ENCODE measurements around the gene MIXL1.

DNA sequence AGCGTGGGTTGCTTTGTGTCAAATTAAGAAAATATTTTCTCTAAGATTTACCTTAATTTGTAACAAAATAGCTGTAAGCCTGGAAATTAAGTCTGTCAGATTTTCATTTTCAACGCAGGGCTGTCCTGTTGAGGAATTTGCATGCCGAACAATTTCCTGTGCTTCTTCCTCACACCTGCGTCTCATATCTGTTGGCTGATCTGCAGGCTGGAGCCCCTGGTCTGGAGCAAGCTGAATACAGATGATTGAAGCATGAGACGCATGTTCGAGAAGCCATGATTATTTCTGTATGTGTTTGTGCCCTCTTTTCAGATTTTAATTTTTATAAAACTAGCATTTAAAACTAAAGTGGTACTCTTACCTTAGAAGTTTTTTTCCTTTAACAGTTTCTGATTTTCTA is 9.8 kb downstream of the MIXL1 start:
- TF ChIP-seq CTCF (IDR thresholded peaks at IDR 0.05) (no peak), POLR2A (IDR thresholded peaks at IDR 0.05) (no peak)
